ENCODE results near the gene PRPS2. TPM values are rescaled to one million over a fixed set of nuclear protein-coding genes. Genes with fewer than 3 reads are reported as not detected.

The PRPS2 gene
- 56.6 and 74.6 TPM in 2 replicates for total RNA-seq (2014; rRNA removed; shearing (Covaris generic); ENCODE audit: low replicate concordance)

DNA sequence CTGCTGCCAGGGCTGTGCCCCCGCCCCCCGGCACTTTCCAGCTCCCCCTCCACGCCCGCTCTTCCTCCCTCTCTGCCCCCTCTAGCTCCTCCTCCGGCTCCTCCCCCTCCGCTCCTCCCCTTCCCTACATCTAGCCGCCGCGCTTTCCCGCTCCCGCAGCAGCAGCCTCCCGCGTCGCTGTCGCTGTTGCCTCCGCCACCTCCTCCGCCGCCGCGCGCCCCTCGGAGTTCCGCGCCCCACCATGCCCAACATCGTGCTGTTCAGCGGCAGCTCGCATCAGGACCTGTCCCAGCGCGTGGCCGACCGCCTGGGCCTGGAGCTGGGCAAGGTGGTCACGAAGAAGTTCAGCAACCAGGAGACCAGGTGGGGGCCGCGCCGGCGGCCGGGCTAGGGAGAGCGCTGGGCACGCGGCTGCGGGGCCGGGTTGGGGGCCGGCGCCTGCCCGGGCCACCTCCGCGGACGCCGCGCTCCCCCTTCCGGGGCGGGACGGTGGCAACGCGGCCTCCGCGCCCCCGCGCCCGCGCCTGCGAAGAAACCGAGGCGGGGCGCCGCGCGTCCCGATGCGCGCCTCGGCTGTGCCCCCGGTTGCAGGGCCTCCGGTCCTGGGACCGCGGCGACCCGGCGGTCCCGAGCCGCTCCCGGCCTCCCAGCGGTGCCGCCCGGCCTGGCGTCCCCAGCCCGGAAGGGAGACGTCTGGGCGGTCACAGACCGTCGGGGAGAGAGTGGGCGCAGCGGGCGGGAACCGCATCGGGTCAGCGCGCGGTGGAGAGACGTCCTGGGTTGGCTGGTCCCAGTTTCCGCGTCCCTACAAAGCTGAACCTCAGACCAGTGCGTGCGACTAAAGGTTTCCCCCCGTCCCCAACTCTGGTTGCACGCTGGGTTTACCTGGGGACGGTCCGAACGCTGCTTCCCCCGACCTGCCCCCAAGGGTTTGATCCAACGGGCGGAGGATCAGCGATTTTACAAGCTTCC is at the start of gene PRPS2:
TSS of gene PRPS2 (plus strand) at position 156 of the 972 bp plus-strand sequence. CDS start at position 242, 86 bp downstream.
- peak within 1 kb of the TSS; percentile 89 for H3K9ac ChIP-seq (ENCODE audit: low read length)
- H3K79me2 ChIP-seq (ENCODE audit: low read length) = peaks cover 45% of the 10 kb centered on the region
- DNase-seq = peak; percentile 85
- no peaks in the 10 kb centered on the region for H3K9me2 ChIP-seq (replicated peaks; ENCODE audit: insufficient read depth, low read length)
- no peaks in the 10 kb centered on the region for H3K36me3 ChIP-seq (ENCODE audit: insufficient read depth, low read length)
- peak within 1 kb of the TSS; percentile 75 for H3K4me2 ChIP-seq (ENCODE audit: low read depth, low read length, poor library complexity, severe bottlenecking)
- peaks cover 25% of the 10 kb centered on the region for H3K4me1 ChIP-seq (ENCODE audit: low read length)
- no peaks in the 10 kb centered on the region for H3K27me3 ChIP-seq (ENCODE audit: low read length)
- H4K20me1 ChIP-seq (ENCODE audit: insufficient read depth, low read depth, low read length) = no peaks in the 10 kb centered on the region; the same call in 1 of the 2 replicates
- H2AFZ ChIP-seq (ENCODE audit: low read length) = peak within 1 kb of the TSS; percentile 90
- no peak within 1 kb of the TSS for H3K27ac ChIP-seq (ENCODE audit: low read length)
- H3K9me3 ChIP-seq (ENCODE audit: low read length) = no peaks in the 10 kb centered on the region
- peak within 1 kb of the TSS; percentile 66 for H3K4me3 ChIP-seq (ENCODE audit: low read length)

DNA sequence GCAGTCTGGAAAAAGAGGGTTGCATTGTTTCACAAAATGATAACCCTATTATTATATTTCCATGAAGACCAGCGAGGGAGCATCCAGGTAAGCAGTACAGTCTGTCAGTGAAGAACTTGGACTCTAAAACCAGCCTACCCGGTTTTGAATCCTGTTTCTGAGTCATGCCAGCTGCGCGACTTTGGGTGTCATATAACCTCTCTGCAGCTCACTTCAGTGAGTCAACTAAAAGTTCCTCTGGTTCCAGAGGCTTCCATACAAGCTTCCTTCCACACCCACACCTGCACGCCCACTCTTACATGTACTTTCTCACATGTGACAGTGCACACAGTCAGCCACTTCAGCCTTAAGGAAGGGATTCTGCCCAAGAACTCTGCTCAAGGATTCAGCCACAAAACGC is 49.8 kb upstream of the PRPS2 start:
- no peaks in the 10 kb centered on the region for H4K20me1 ChIP-seq (ENCODE audit: insufficient read depth, low read depth, low read length)
- no peaks in the 10 kb centered on the region for H3K36me3 ChIP-seq (ENCODE audit: insufficient read depth, low read length)
- no peak overlapping the region for H3K9ac ChIP-seq (ENCODE audit: low read length)
- no peak overlapping the region for H3K4me2 ChIP-seq (ENCODE audit: low read depth, low read length, poor library complexity, severe bottlenecking)
- no peaks in the 10 kb centered on the region for H3K4me1 ChIP-seq (ENCODE audit: low read length)
- DNase-seq = no peak
- no peaks in the 10 kb centered on the region for H3K27me3 ChIP-seq (ENCODE audit: low read length)
- no peaks in the 10 kb centered on the region for H3K9me2 ChIP-seq (replicated peaks; ENCODE audit: insufficient read depth, low read length)
- no peak overlapping the region for H3K27ac ChIP-seq (ENCODE audit: low read length)
- no peaks in the 10 kb centered on the region for H3K9me3 ChIP-seq (ENCODE audit: low read length)
- no peak overlapping the region for H3K4me3 ChIP-seq (ENCODE audit: low read length)
- H2AFZ ChIP-seq (ENCODE audit: low read length) = no peak overlapping the region
- no peaks in the 10 kb centered on the region for H3K79me2 ChIP-seq (ENCODE audit: low read length)

DNA sequence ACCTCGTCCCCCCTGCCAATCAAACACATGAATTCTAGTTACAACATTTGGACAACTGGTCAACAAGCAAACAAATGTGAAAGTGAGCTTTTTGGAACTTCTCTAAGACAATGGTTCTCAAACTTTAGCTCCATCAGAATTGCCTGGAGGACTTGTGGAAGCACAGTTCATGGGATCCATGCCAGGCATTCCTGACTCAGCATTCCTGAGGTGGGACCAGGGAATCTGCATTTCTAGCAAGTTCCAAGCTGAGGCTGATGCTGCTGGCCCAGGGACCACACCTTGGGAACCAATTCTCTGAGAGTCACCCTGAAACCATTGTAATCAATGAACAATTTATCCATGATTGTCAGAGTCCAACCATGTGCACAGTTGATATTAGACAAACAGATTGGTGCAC is 43.8 kb upstream of the PRPS2 start:
- Histone ChIP-seq H3K27ac (ENCODE audit: low read length) (no peak overlapping the region), H4K20me1 (ENCODE audit: insufficient read depth, low read depth, low read length) (no peaks in the 10 kb centered on the region), H3K9me2 (replicated peaks; ENCODE audit: insufficient read depth, low read length) (no peaks in the 10 kb centered on the region), H3K9me3 (ENCODE audit: low read length) (no peaks in the 10 kb centered on the region), H3K4me2 (ENCODE audit: low read depth, low read length, poor library complexity, severe bottlenecking) (no peak overlapping the region), H3K9ac (ENCODE audit: low read length) (no peak overlapping the region), H2AFZ (ENCODE audit: low read length) (no peak overlapping the region), H3K4me3 (ENCODE audit: low read length) (no peak overlapping the region), H3K4me1 (ENCODE audit: low read length) (no peaks in the 10 kb centered on the region), H3K27me3 (ENCODE audit: low read length) (no peaks in the 10 kb centered on the region), H3K79me2 (ENCODE audit: low read length) (no peaks in the 10 kb centered on the region), H3K36me3 (ENCODE audit: insufficient read depth, low read length) (no peaks in the 10 kb centered on the region)
- no peak for DNase-seq

GRCh38 chrX:12751887-12752286 is 39.3 kb upstream of the PRPS2 start:
- Histone ChIP-seq H3K36me3 (ENCODE audit: insufficient read depth, low read length) (no peaks in the 10 kb centered on the region), H3K27me3 (ENCODE audit: low read length) (no peaks in the 10 kb centered on the region), H2AFZ (ENCODE audit: low read length) (no peak overlapping the region), H3K4me1 (ENCODE audit: low read length) (no peaks in the 10 kb centered on the region), H4K20me1 (ENCODE audit: insufficient read depth, low read depth, low read length) (no peaks in the 10 kb centered on the region), H3K79me2 (ENCODE audit: low read length) (no peaks in the 10 kb centered on the region), H3K4me2 (ENCODE audit: low read depth, low read length, poor library complexity, severe bottlenecking) (no peak overlapping the region), H3K9me2 (replicated peaks; ENCODE audit: insufficient read depth, low read length) (no peaks in the 10 kb centered on the region), H3K9me3 (ENCODE audit: low read length) (no peaks in the 10 kb centered on the region), H3K27ac (ENCODE audit: low read length) (no peak overlapping the region), H3K9ac (ENCODE audit: low read length) (no peak overlapping the region), H3K4me3 (ENCODE audit: low read length) (no peak overlapping the region)
- DNase-seq = no peak

GRCh38 chrX:12753366-12753765 is 37.8 kb upstream of the PRPS2 start:
- Histone ChIP-seq H3K9ac (ENCODE audit: low read length) (no peak overlapping the region), H3K4me2 (ENCODE audit: low read depth, low read length, poor library complexity, severe bottlenecking) (no peak overlapping the region), H3K9me2 (replicated peaks; ENCODE audit: insufficient read depth, low read length) (no peaks in the 10 kb centered on the region), H3K27me3 (ENCODE audit: low read length) (no peaks in the 10 kb centered on the region), H3K79me2 (ENCODE audit: low read length) (no peaks in the 10 kb centered on the region), H2AFZ (ENCODE audit: low read length) (no peak overlapping the region), H3K27ac (ENCODE audit: low read length) (no peak overlapping the region), H4K20me1 (ENCODE audit: insufficient read depth, low read depth, low read length) (no peaks in the 10 kb centered on the region), H3K9me3 (ENCODE audit: low read length) (no peaks in the 10 kb centered on the region), H3K4me3 (ENCODE audit: low read length) (no peak overlapping the region), H3K36me3 (ENCODE audit: insufficient read depth, low read length) (no peaks in the 10 kb centered on the region), H3K4me1 (ENCODE audit: low read length) (no peaks in the 10 kb centered on the region)
- no peak for DNase-seq

DNA sequence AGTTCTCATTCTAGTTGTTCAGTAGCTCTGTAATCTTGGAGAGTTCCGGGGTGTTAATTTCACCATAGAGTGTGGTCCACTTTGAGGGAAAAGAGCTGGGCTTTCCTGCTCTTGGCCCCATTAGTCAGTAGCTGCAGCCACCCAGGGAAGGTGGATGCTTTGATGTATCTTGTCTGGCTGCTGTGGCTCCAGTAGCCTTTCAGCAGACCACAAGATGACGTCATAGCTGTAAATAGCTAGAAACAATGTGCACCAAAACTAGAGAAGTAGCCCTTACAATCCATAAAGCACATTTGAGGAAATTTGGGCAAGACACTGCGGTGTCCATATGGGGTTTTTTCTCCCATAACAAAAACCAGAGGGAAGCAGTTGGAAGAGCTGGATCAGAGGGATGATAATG is 32.9 kb upstream of the PRPS2 start:
- Histone ChIP-seq H3K36me3 (ENCODE audit: insufficient read depth, low read length) (no peaks in the 10 kb centered on the region), H3K4me2 (ENCODE audit: low read depth, low read length, poor library complexity, severe bottlenecking) (no peak overlapping the region), H3K27me3 (ENCODE audit: low read length) (no peaks in the 10 kb centered on the region), H3K4me3 (ENCODE audit: low read length) (no peak overlapping the region), H2AFZ (ENCODE audit: low read length) (no peak overlapping the region), H3K79me2 (ENCODE audit: low read length) (no peaks in the 10 kb centered on the region), H4K20me1 (ENCODE audit: insufficient read depth, low read depth, low read length) (no peaks in the 10 kb centered on the region), H3K9me3 (ENCODE audit: low read length) (no peaks in the 10 kb centered on the region), H3K4me1 (ENCODE audit: low read length) (no peaks in the 10 kb centered on the region), H3K27ac (ENCODE audit: low read length) (no peak overlapping the region), H3K9ac (ENCODE audit: low read length) (no peak overlapping the region), H3K9me2 (replicated peaks; ENCODE audit: insufficient read depth, low read length) (no peaks in the 10 kb centered on the region)
- DNase-seq = no peak

GRCh38 chrX:12767856-12768255 is 23.4 kb upstream of the PRPS2 start:
- Histone ChIP-seq H3K4me1 (ENCODE audit: low read length) (no peaks in the 10 kb centered on the region), H3K9me2 (replicated peaks; ENCODE audit: insufficient read depth, low read length) (no peaks in the 10 kb centered on the region), H4K20me1 (ENCODE audit: insufficient read depth, low read depth, low read length) (no peaks in the 10 kb centered on the region), H3K4me3 (ENCODE audit: low read length) (no peak overlapping the region), H3K27me3 (ENCODE audit: low read length) (no peaks in the 10 kb centered on the region), H3K27ac (ENCODE audit: low read length) (no peak overlapping the region), H3K9me3 (ENCODE audit: low read length) (no peaks in the 10 kb centered on the region), H3K79me2 (ENCODE audit: low read length) (no peaks in the 10 kb centered on the region), H2AFZ (ENCODE audit: low read length) (no peak overlapping the region), H3K4me2 (ENCODE audit: low read depth, low read length, poor library complexity, severe bottlenecking) (no peak overlapping the region), H3K9ac (ENCODE audit: low read length) (no peak overlapping the region), H3K36me3 (ENCODE audit: insufficient read depth, low read length) (no peaks in the 10 kb centered on the region)
- no peak for DNase-seq

GRCh38 chrX:12768491-12768890 is 22.7 kb upstream of the PRPS2 start:
- no peak for DNase-seq
- Histone ChIP-seq H3K27ac (ENCODE audit: low read length) (no peak overlapping the region), H3K9me2 (replicated peaks; ENCODE audit: insufficient read depth, low read length) (no peaks in the 10 kb centered on the region), H3K36me3 (ENCODE audit: insufficient read depth, low read length) (no peaks in the 10 kb centered on the region), H3K4me2 (ENCODE audit: low read depth, low read length, poor library complexity, severe bottlenecking) (no peak overlapping the region), H3K9ac (ENCODE audit: low read length) (no peak overlapping the region), H3K4me3 (ENCODE audit: low read length) (no peak overlapping the region), H3K9me3 (ENCODE audit: low read length) (no peaks in the 10 kb centered on the region), H2AFZ (ENCODE audit: low read length) (no peak overlapping the region), H3K79me2 (ENCODE audit: low read length) (no peaks in the 10 kb centered on the region), H3K4me1 (ENCODE audit: low read length) (no peaks in the 10 kb centered on the region), H4K20me1 (ENCODE audit: insufficient read depth, low read depth, low read length) (no peaks in the 10 kb centered on the region), H3K27me3 (ENCODE audit: low read length) (no peaks in the 10 kb centered on the region)
